ENCODE measurements around the gene ARHGEF4.

ARHGEF4 gene

DNA sequence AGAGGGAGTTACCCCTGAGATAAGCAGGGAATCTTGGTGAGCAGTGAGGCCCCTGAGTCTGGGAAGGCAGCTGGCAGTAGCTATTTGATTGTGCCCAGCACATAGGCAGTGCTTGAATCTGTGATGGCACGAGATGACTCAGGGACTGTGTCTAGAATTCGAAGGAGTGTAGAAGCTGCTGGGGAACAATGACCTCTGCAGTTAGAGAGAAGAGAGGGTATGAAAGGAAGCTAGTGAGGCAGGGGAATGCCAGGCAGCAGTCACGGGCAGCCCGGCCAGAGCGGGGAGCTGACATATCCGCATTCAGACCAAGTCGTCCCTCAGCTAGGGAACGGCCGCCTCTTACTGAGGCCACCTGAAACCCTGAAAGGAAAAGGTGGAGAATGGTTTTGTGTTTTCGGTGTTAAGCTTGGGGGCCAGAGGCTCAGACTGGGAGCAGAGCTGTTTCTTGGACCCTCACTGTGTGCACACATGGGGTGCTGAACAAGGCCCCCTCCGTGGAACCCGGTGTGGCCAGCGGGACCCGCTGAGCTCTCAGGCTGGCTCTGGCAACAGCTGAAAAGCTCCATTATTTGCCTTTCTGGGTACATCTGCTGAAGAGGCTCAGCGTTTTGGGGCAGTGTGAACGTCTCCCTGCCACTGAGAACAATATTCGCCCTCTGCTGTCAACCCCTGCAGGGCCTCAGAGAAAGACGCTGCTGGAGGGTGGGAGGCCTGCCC lies 32.9 kb downstream of the ARHGEF4 start:
- Histone ChIP-seq H3K27ac (ENCODE audit: low read length) (no peak overlapping the region), H3K4me1 (ENCODE audit: insufficient read depth, low read length) (no peaks in the 10 kb centered on the region), H3K27me3 (ENCODE audit: insufficient read depth, low read length) (no peaks in the 10 kb centered on the region), H3K9ac (ENCODE audit: low read depth, low read length) (no peak overlapping the region), H3K36me3 (ENCODE audit: insufficient read depth, low read depth, low read length) (no peaks in the 10 kb centered on the region), H3K9me3 (ENCODE audit: insufficient read depth, low read depth, low read length) (no peaks in the 10 kb centered on the region), H3K4me3 (ENCODE audit: low read length) (no peak overlapping the region)

DNA sequence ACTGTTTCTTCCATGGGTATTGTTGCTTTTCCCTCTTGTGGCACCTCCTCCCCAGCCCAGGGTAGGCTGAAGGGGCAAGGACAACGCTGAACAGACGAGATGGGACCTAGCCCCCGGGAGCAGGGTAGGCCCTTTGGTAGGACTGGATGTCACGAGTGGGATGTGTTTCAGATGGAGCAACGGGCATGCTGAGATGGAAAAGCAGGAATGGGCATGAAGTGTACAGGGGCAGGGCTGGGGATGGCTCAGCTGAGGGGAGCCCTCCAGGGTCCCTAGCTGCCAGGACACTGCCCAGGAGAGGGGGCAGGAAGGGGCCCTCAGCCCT lies 33.4 kb downstream of the ARHGEF4 start:
- Histone ChIP-seq H3K9me3 (ENCODE audit: insufficient read depth, low read depth, low read length) (no peaks in the 10 kb centered on the region), H3K4me1 (ENCODE audit: insufficient read depth, low read length) (no peaks in the 10 kb centered on the region), H3K4me3 (ENCODE audit: low read length) (no peak overlapping the region), H3K27ac (ENCODE audit: low read length) (no peak overlapping the region), H3K27me3 (ENCODE audit: insufficient read depth, low read length) (no peaks in the 10 kb centered on the region), H3K9ac (ENCODE audit: low read depth, low read length) (no peak overlapping the region), H3K36me3 (ENCODE audit: insufficient read depth, low read depth, low read length) (no peaks in the 10 kb centered on the region)

DNA sequence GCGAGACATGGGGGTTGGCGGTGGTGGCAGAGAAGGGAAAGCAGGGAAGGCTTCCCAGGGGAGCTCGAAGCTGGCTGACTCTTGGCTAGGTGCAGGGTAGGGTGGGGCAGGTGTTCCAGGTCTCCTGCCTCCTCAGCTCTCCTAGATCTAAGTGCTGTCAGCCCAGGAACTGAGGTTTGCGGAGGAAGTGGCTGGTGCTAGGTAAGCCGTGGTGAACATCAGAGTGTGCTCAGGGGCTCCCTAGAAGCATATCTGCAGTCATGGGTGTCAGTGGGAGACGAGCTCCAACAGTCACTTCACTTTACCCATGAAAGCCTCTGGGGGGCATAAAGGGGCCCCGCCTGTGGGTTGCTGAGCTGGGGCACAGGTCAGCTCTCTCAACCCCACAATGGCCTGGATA lies 34.1 kb downstream of the ARHGEF4 start:
- H3K4me3 ChIP-seq (ENCODE audit: low read length), result no peak overlapping the region
- no peaks in the 10 kb centered on the region for H3K9me3 ChIP-seq (ENCODE audit: insufficient read depth, low read depth, low read length)
- H3K4me1 ChIP-seq (ENCODE audit: insufficient read depth, low read length), result no peaks in the 10 kb centered on the region
- H3K27ac ChIP-seq (ENCODE audit: low read length), result no peak overlapping the region
- H3K27me3 ChIP-seq (ENCODE audit: insufficient read depth, low read length), result no peaks in the 10 kb centered on the region
- H3K9ac ChIP-seq (ENCODE audit: low read depth, low read length), result no peak overlapping the region
- no peaks in the 10 kb centered on the region for H3K36me3 ChIP-seq (ENCODE audit: insufficient read depth, low read depth, low read length)

DNA sequence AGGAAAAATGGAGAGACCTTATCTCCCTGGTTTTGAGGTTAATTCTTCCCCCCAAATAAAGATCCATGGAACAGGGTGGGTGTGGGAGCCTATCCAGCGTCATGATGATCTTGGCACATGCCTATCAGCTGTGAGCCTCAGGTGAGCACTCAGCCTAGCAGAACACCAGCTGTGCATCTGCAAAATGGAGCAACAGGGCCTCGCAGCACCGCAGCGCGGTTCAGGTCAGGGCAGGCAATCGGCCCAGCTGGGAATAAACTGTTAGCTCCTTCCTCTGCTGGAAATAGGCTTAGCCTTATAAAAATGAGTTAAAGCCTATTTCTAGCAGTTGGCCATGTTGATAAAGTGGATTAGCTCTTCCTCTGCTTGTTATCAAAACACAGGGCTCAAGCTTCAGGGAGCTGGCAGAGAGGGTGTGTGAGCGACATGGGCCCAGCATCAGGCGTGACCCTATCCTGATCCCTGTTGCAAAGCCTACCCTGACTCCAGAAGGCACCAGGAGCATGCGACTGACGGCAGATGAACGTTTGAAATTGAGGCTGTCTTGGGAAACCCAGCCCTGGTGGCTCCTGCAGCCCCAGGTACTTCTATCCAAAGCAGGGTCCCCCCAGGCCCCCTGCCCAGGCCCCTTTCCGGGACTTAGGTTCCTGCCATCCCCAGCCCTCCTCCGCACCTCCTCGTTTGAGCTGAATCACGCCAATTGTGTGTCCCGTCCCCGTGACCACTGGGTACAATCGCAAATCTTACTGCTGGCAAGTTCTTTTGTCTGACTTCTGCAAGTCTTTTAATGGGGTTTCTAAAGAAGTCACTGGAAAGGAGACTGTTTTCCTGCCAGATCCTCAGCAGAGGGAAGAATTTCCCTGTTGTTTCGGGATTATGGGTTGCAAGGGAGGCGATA lies 35.4 kb downstream of the ARHGEF4 start:
- Histone ChIP-seq H3K27ac (ENCODE audit: low read length) (no peak overlapping the region), H3K9me3 (ENCODE audit: insufficient read depth, low read depth, low read length) (no peaks in the 10 kb centered on the region), H3K4me1 (ENCODE audit: insufficient read depth, low read length) (no peaks in the 10 kb centered on the region), H3K9ac (ENCODE audit: low read depth, low read length) (no peak overlapping the region), H3K27me3 (ENCODE audit: insufficient read depth, low read length) (no peaks in the 10 kb centered on the region), H3K36me3 (ENCODE audit: insufficient read depth, low read depth, low read length) (no peaks in the 10 kb centered on the region), H3K4me3 (ENCODE audit: low read length) (no peak overlapping the region)

DNA sequence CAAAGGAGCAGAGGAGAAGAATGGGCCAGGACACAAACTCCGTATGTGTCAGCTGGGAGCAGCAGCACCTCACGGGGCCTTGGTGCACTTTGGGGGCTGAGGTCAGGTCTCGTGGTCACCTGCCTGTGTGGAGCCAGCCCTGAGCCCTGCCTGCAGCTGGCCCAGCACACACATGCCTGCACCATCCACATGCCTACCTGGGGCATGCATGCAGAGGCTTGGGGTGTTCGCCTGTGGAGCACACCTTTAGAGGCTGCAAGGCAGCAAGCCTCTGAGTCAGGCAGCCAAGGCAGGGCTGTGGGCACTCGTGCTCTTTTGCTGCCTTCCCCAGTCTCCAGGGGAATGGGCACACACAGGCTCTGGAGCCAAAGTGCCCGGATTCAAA lies 36.0 kb downstream of the ARHGEF4 start:
- no peaks in the 10 kb centered on the region for H3K9me3 ChIP-seq (ENCODE audit: insufficient read depth, low read depth, low read length)
- H3K4me1 ChIP-seq (ENCODE audit: insufficient read depth, low read length), result no peaks in the 10 kb centered on the region
- H3K36me3 ChIP-seq (ENCODE audit: insufficient read depth, low read depth, low read length), result no peaks in the 10 kb centered on the region
- H3K27ac ChIP-seq (ENCODE audit: low read length), result no peak overlapping the region
- no peak overlapping the region for H3K9ac ChIP-seq (ENCODE audit: low read depth, low read length)
- H3K27me3 ChIP-seq (ENCODE audit: insufficient read depth, low read length), result no peaks in the 10 kb centered on the region
- no peak overlapping the region for H3K4me3 ChIP-seq (ENCODE audit: low read length)

DNA sequence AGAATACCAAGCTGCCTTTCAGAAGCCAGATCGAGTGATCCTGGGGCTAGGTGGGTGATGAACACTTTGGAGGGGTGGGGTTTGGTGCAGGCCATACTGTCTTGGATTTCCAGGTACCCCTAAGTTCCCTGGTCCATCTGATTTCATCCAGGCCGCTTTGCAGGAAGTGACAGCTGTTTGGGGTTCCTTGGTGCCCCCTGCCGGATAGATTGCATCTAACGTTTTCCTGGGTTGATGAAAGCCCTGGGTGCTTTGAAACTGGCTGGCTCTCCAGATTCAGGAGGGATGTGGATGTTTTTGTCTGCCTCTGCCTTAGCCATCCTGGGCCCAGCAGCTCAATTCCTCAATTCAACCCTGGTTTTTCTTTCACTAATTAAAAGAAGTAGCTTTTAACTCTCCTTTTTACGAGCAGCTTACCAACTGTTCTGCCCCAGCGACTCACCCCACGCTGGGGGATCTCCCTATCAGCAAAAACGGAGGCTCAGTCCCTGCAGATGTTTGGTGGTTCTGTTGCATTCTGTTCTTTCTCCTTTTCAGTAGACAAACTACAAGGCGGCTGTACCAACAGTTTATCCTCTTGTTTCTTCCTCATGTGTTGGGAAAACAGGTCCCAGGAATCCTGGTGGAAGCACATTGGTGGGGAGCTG lies 37.1 kb downstream of the ARHGEF4 start:
- Histone ChIP-seq H3K9ac (ENCODE audit: low read depth, low read length) (no peak overlapping the region), H3K27ac (ENCODE audit: low read length) (no peak overlapping the region), H3K36me3 (ENCODE audit: insufficient read depth, low read depth, low read length) (no peaks in the 10 kb centered on the region), H3K4me3 (ENCODE audit: low read length) (no peak overlapping the region), H3K27me3 (ENCODE audit: insufficient read depth, low read length) (no peaks in the 10 kb centered on the region), H3K4me1 (ENCODE audit: insufficient read depth, low read length) (no peaks in the 10 kb centered on the region), H3K9me3 (ENCODE audit: insufficient read depth, low read depth, low read length) (no peaks in the 10 kb centered on the region)

DNA sequence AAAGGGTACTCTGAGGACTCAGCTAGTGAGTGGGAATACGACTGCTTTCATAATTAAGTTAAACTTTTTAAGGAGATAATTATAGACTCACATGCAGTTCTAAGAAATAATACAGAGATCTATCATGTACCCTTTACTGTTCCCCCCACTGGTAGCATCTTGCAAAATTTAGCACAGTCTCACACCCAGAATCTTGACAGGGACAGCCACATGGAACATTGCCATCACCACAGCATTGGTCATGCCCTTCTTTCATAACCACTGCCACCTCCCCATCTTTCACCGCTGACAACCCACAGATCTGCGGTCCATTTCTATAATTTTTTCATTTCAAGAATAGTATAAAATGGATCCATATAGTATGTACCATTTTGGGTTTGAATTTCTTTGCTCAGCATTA lies 37.8 kb downstream of the ARHGEF4 start:
- no peaks in the 10 kb centered on the region for H3K4me1 ChIP-seq (ENCODE audit: insufficient read depth, low read length)
- no peak overlapping the region for H3K9ac ChIP-seq (ENCODE audit: low read depth, low read length)
- H3K27me3 ChIP-seq (ENCODE audit: insufficient read depth, low read length), result no peaks in the 10 kb centered on the region
- H3K4me3 ChIP-seq (ENCODE audit: low read length), result no peak overlapping the region
- H3K36me3 ChIP-seq (ENCODE audit: insufficient read depth, low read depth, low read length), result no peaks in the 10 kb centered on the region
- no peaks in the 10 kb centered on the region for H3K9me3 ChIP-seq (ENCODE audit: insufficient read depth, low read depth, low read length)
- H3K27ac ChIP-seq (ENCODE audit: low read length), result no peak overlapping the region

DNA sequence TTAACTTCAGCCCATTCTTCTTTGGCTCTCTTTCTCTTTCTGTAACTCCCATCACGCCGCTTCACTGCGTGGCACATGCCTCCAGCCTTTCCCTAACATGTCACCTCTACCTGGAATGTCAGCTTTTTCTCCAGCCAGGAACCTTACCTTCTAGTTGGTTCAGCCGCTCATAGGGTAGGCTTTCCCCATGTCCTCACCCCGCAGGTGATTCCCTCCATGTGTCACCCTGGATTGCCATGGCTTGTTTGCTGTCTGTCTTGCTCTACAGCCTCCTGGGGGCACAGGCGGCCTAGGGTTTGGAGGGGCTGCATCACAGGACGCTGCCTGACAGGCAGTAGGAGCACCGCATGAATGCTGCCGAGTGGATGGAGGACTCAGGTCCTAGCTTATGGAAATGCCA lies 39.2 kb downstream of the ARHGEF4 start:
- no peaks in the 10 kb centered on the region for H3K27me3 ChIP-seq (ENCODE audit: insufficient read depth, low read length)
- no peaks in the 10 kb centered on the region for H3K9me3 ChIP-seq (ENCODE audit: insufficient read depth, low read depth, low read length)
- H3K4me3 ChIP-seq (ENCODE audit: low read length), result no peak overlapping the region
- H3K36me3 ChIP-seq (ENCODE audit: insufficient read depth, low read depth, low read length), result no peaks in the 10 kb centered on the region
- no peak overlapping the region for H3K27ac ChIP-seq (ENCODE audit: low read length)
- no peaks in the 10 kb centered on the region for H3K4me1 ChIP-seq (ENCODE audit: insufficient read depth, low read length)
- H3K9ac ChIP-seq (ENCODE audit: low read depth, low read length), result no peak overlapping the region

DNA sequence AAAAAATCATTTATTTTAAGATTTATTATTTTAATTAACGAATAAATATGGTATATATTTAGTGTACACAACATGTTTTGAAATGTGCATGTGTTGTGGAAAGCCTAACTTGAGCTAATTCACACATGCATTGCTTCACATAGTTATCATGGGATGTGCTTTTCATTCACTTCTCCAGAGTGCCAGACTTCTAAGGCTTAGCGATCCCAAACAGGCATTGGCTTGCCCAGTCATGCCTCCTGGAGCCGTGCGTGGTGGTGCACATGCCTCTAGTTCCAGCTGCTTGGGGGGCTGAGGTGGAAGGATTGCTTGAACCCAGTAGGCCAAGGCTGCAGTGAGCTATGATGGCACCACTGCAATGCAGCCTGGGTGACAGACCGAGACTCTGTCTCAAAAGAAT lies 40.5 kb downstream of the ARHGEF4 start:
- Histone ChIP-seq H3K27ac (ENCODE audit: low read length) (no peak overlapping the region), H3K36me3 (ENCODE audit: insufficient read depth, low read depth, low read length) (no peaks in the 10 kb centered on the region), H3K9ac (ENCODE audit: low read depth, low read length) (no peak overlapping the region), H3K27me3 (ENCODE audit: insufficient read depth, low read length) (no peaks in the 10 kb centered on the region), H3K4me3 (ENCODE audit: low read length) (no peak overlapping the region), H3K9me3 (ENCODE audit: insufficient read depth, low read depth, low read length) (no peaks in the 10 kb centered on the region), H3K4me1 (ENCODE audit: insufficient read depth, low read length) (no peaks in the 10 kb centered on the region)

DNA sequence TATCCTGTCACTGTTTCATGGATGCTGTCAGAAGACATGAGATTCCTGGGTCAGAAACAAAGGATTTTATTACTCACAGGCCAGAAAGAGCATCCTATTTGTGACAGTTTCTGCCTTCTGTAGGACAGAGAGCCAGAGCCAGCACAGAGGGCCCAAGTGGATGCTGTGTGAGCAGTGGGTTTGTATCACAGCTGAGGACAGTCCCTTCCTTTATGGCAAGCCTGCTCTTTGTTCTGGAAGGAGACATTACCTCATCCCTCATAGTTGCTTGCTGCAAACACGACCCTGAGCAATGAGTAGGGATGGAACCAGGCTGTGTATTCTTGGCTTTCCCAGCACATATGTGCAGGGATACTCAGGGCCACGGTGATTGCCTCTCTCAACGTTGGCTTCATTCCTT lies 41.6 kb downstream of the ARHGEF4 start:
- H3K4me3 ChIP-seq (ENCODE audit: low read length), result no peak overlapping the region
- H3K36me3 ChIP-seq (ENCODE audit: insufficient read depth, low read depth, low read length), result no peaks in the 10 kb centered on the region
- H3K27me3 ChIP-seq (ENCODE audit: insufficient read depth, low read length), result no peaks in the 10 kb centered on the region
- H3K4me1 ChIP-seq (ENCODE audit: insufficient read depth, low read length), result no peaks in the 10 kb centered on the region
- H3K9me3 ChIP-seq (ENCODE audit: insufficient read depth, low read depth, low read length), result no peaks in the 10 kb centered on the region
- H3K9ac ChIP-seq (ENCODE audit: low read depth, low read length), result no peak overlapping the region
- H3K27ac ChIP-seq (ENCODE audit: low read length), result no peak overlapping the region

DNA sequence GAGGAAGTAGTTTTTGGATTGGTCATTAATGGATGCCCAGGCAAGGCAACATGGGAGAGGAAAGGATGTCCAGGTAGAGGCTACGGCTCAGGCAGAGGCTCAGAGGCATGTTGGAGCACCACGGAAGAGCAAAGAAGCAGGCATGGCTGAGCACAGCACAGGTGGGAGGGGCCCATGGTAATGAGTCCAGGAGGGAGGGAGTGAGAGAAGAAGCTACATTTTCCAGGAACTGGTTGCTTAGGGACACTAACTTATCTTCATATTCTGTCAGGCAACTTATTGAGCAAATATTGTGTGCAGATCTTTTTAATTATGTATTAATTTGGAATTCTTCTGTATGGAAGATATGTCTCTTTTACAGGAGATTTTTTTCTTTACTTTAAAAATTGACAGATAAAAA lies 42.2 kb downstream of the ARHGEF4 start:
- H3K27ac ChIP-seq (ENCODE audit: low read length), result no peak overlapping the region

More for the DNA sequence above, 42.2 kb downstream of the ARHGEF4 start:
- no peaks in the 10 kb centered on the region for H3K9me3 ChIP-seq (ENCODE audit: insufficient read depth, low read depth, low read length)
- no peak overlapping the region for H3K4me3 ChIP-seq (ENCODE audit: low read length)
- no peaks in the 10 kb centered on the region for H3K27me3 ChIP-seq (ENCODE audit: insufficient read depth, low read length)
- no peaks in the 10 kb centered on the region for H3K4me1 ChIP-seq (ENCODE audit: insufficient read depth, low read length)
- H3K9ac ChIP-seq (ENCODE audit: low read depth, low read length), result no peak overlapping the region
- H3K36me3 ChIP-seq (ENCODE audit: insufficient read depth, low read depth, low read length), result no peaks in the 10 kb centered on the region

Data from iPS-20b (cell line).